ENCODE results near the gene GPR75. TPM values are rescaled to one million over a fixed set of nuclear protein-coding genes. Genes with fewer than 3 reads are reported as not detected.
"Not testable (repeated sequence)": the region's sequence is repeated elsewhere in the genome, so short reads cannot be mapped to it uniquely, and the experiment has no call there.

Gene GPR75
- total and polyA plus RNA-seq, 4 donors = 10.0 to 17.5 (median 14.0) TPM

- not testable (repeated sequence) for H3K27ac ChIP-seq (ENCODE audit: low read depth, low read length); H3K9me3 ChIP-seq (ENCODE audit: control insufficient read depth, insufficient read depth, low read length); DNase-seq (ENCODE audit: low read depth in 4 of 6, low spot score in 6 of 6); H3K4me3 ChIP-seq (ENCODE audit: low read depth, low read length); H3K27me3 ChIP-seq (ENCODE audit: control insufficient read depth, insufficient read depth, low read length); H3K36me3 ChIP-seq (ENCODE audit: control insufficient read depth, insufficient read depth, low read length)
- 96% methylated on average over 3 of the region's 4 CpGs for WGBS (ENCODE audit: insufficient coverage)
- H3K4me1 ChIP-seq (ENCODE audit: control insufficient read depth, insufficient read depth, low read length) = peaks cover 20% of the 10 kb centered on the region
These were observed 29.8 kb downstream of the GPR75 start for GRCh38 chr2:53829980-53830290.

GRCh38 chr2:53829273-53829979, 30.3 kb downstream of the GPR75 start:
- peak in 2 of 6 donors; percentile 6 to 52 for DNase-seq (ENCODE audit: low read depth in 4 of 6, low spot score in 6 of 6)
- H3K9me3 ChIP-seq (ENCODE audit: control insufficient read depth, insufficient read depth, low read length) = no peaks in the 10 kb centered on the region
- H3K27ac ChIP-seq (ENCODE audit: low read depth, low read length) = no peak overlapping the region
- H3K4me1 ChIP-seq (ENCODE audit: control insufficient read depth, insufficient read depth, low read length) = peaks cover 20% of the 10 kb centered on the region
- H3K36me3 ChIP-seq (ENCODE audit: control insufficient read depth, insufficient read depth, low read length) = peaks cover 7% of the 10 kb centered on the region
- 75% methylated on average over 10 of the region's 11 CpGs for WGBS (ENCODE audit: insufficient coverage)
- no peaks in the 10 kb centered on the region for H3K27me3 ChIP-seq (ENCODE audit: control insufficient read depth, insufficient read depth, low read length)
- no peak overlapping the region for H3K4me3 ChIP-seq (ENCODE audit: low read depth, low read length)

GRCh38 chr2:53828331-53828730, 31.4 kb downstream of the GPR75 start:
- no peaks in the 10 kb centered on the region for H3K27me3 ChIP-seq (ENCODE audit: control insufficient read depth, insufficient read depth, low read length)
- H3K9me3 ChIP-seq (ENCODE audit: control insufficient read depth, insufficient read depth, low read length) = no peaks in the 10 kb centered on the region
- no peak overlapping the region for H3K4me3 ChIP-seq (ENCODE audit: low read depth, low read length)
- DNase-seq (ENCODE audit: low read depth in 4 of 6, low spot score in 6 of 6) = no peak
- H3K27ac ChIP-seq (ENCODE audit: low read depth, low read length) = peak overlapping the region; percentile 44
- peaks cover 20% of the 10 kb centered on the region for H3K4me1 ChIP-seq (ENCODE audit: control insufficient read depth, insufficient read depth, low read length)
- peaks cover 7% of the 10 kb centered on the region for H3K36me3 ChIP-seq (ENCODE audit: control insufficient read depth, insufficient read depth, low read length)
- 95% methylated on average over 3 of the region's 4 CpGs for WGBS (ENCODE audit: insufficient coverage)

GRCh38 chr2:53827398-53828175, 32.2 kb downstream of the GPR75 start:
- 33% methylated on average over 1 of the region's 3 CpGs for WGBS (ENCODE audit: insufficient coverage)
- Histone ChIP-seq H3K27me3 (ENCODE audit: control insufficient read depth, insufficient read depth, low read length) (no peaks in the 10 kb centered on the region), H3K4me3 (ENCODE audit: low read depth, low read length) (no peak overlapping the region), H3K9me3 (ENCODE audit: control insufficient read depth, insufficient read depth, low read length) (no peaks in the 10 kb centered on the region), H3K36me3 (ENCODE audit: control insufficient read depth, insufficient read depth, low read length) (peaks cover 4% of the 10 kb centered on the region), H3K27ac (ENCODE audit: low read depth, low read length) (peak overlapping the region; percentile 59), H3K4me1 (ENCODE audit: control insufficient read depth, insufficient read depth, low read length) (peaks cover 20% of the 10 kb centered on the region)
- peak in 4 of 6 donors; percentile 9 to 72 (median 50) for DNase-seq (ENCODE audit: low read depth in 4 of 6, low spot score in 6 of 6)

- Histone ChIP-seq H3K27me3 (ENCODE audit: control insufficient read depth, insufficient read depth, low read length) (no peaks in the 10 kb centered on the region), H3K36me3 (ENCODE audit: control insufficient read depth, insufficient read depth, low read length) (peaks cover 4% of the 10 kb centered on the region), H3K27ac (ENCODE audit: low read depth, low read length) (peak overlapping the region; percentile 59), H3K4me3 (ENCODE audit: low read depth, low read length) (no peak overlapping the region), H3K9me3 (ENCODE audit: control insufficient read depth, insufficient read depth, low read length) (no peaks in the 10 kb centered on the region), H3K4me1 (ENCODE audit: control insufficient read depth, insufficient read depth, low read length) (peaks cover 20% of the 10 kb centered on the region)
- WGBS (ENCODE audit: insufficient coverage) = 0% methylated on average over 1 of the region's 3 CpGs
- peak in 4 of 6 donors; percentile 50 to 88 (median 68) for DNase-seq (ENCODE audit: low read depth in 4 of 6, low spot score in 6 of 6)
These were observed 33.0 kb downstream of the GPR75 start for GRCh38 chr2:53826587-53827397.

- peak in 1 of 6 donors; percentile 77 for DNase-seq (ENCODE audit: low read depth in 4 of 6, low spot score in 6 of 6)
- peaks cover 20% of the 10 kb centered on the region for H3K4me1 ChIP-seq (ENCODE audit: control insufficient read depth, insufficient read depth, low read length)
- no peaks in the 10 kb centered on the region for H3K27me3 ChIP-seq (ENCODE audit: control insufficient read depth, insufficient read depth, low read length)
- no peaks in the 10 kb centered on the region for H3K9me3 ChIP-seq (ENCODE audit: control insufficient read depth, insufficient read depth, low read length)
- H3K4me3 ChIP-seq (ENCODE audit: low read depth, low read length) = no peak overlapping the region
- H3K27ac ChIP-seq (ENCODE audit: low read depth, low read length) = peak overlapping the region; percentile 59
- WGBS (ENCODE audit: insufficient coverage) = no CpG with 5 or more reads among the region's 1 CpG
- H3K36me3 ChIP-seq (ENCODE audit: control insufficient read depth, insufficient read depth, low read length) = peaks cover 4% of the 10 kb centered on the region
These were observed 33.7 kb downstream of the GPR75 start for GRCh38 chr2:53826030-53826410.

- H3K27ac ChIP-seq (ENCODE audit: low read depth, low read length); H3K9me3 ChIP-seq (ENCODE audit: control insufficient read depth, insufficient read depth, low read length); H3K36me3 ChIP-seq (ENCODE audit: control insufficient read depth, insufficient read depth, low read length); DNase-seq (ENCODE audit: low read depth in 4 of 6, low spot score in 6 of 6); H3K4me3 ChIP-seq (ENCODE audit: low read depth, low read length); H3K27me3 ChIP-seq (ENCODE audit: control insufficient read depth, insufficient read depth, low read length): not testable (repeated sequence)
- 55% methylated on average over 3 of the region's 9 CpGs for WGBS (ENCODE audit: insufficient coverage)
- peaks cover 15% of the 10 kb centered on the region for H3K4me1 ChIP-seq (ENCODE audit: control insufficient read depth, insufficient read depth, low read length)
These were observed 36.1 kb downstream of the GPR75 start for GRCh38 chr2:53823639-53824038.

- no peak overlapping the region for H3K27ac ChIP-seq (ENCODE audit: low read depth, low read length)
- 88% methylated on average over 4 of the region's 6 CpGs for WGBS (ENCODE audit: insufficient coverage)
- H3K4me1 ChIP-seq (ENCODE audit: control insufficient read depth, insufficient read depth, low read length) = peaks cover 8% of the 10 kb centered on the region
- H3K9me3 ChIP-seq (ENCODE audit: control insufficient read depth, insufficient read depth, low read length) = no peaks in the 10 kb centered on the region
- H3K4me3 ChIP-seq (ENCODE audit: low read depth, low read length) = no peak overlapping the region
- peaks cover 8% of the 10 kb centered on the region for H3K36me3 ChIP-seq (ENCODE audit: control insufficient read depth, insufficient read depth, low read length)
- H3K27me3 ChIP-seq (ENCODE audit: control insufficient read depth, insufficient read depth, low read length) = no peaks in the 10 kb centered on the region
- no peak for DNase-seq (ENCODE audit: low read depth in 4 of 6, low spot score in 6 of 6)
These were observed 38.0 kb downstream of the GPR75 start for GRCh38 chr2:53821810-53822209.

GRCh38 chr2:53820711-53821110, 39.1 kb downstream of the GPR75 start:
- H3K4me3 ChIP-seq (ENCODE audit: low read depth, low read length) = no peak overlapping the region
- 100% methylated on average over 2 of the region's 4 CpGs for WGBS (ENCODE audit: insufficient coverage)
- no peaks in the 10 kb centered on the region for H3K9me3 ChIP-seq (ENCODE audit: control insufficient read depth, insufficient read depth, low read length)
- peaks cover 14% of the 10 kb centered on the region for H3K36me3 ChIP-seq (ENCODE audit: control insufficient read depth, insufficient read depth, low read length)
- H3K4me1 ChIP-seq (ENCODE audit: control insufficient read depth, insufficient read depth, low read length) = peaks cover 7% of the 10 kb centered on the region
- H3K27me3 ChIP-seq (ENCODE audit: control insufficient read depth, insufficient read depth, low read length) = no peaks in the 10 kb centered on the region
- DNase-seq (ENCODE audit: low read depth in 4 of 6, low spot score in 6 of 6) = no peak
- H3K27ac ChIP-seq (ENCODE audit: low read depth, low read length) = no peak overlapping the region
